22Rv1 (cell line): ENCODE results near the gene GPR155.

Source experiments
- ZFX ChIP-seq: fragments of 450-650 bp; IDR thresholded peaks from 2 replicates; pipeline ENCODE4 v1.6.1; 2017; ENCODE audit warnings: antibody characterized with exemption, borderline replicate concordance
- TF ChIP-seq, protein P1 (sequence below): fragments of 450-650 bp; IDR thresholded peaks from 2 replicates; pipeline ENCODE4 v1.5.1; 2017; ENCODE audit warnings: mild to moderate bottlenecking

GRCh38 chr2:174438146-174438886, 48.5 kb downstream of the GPR155 start:
- TF ChIP-seq, protein P1, sequence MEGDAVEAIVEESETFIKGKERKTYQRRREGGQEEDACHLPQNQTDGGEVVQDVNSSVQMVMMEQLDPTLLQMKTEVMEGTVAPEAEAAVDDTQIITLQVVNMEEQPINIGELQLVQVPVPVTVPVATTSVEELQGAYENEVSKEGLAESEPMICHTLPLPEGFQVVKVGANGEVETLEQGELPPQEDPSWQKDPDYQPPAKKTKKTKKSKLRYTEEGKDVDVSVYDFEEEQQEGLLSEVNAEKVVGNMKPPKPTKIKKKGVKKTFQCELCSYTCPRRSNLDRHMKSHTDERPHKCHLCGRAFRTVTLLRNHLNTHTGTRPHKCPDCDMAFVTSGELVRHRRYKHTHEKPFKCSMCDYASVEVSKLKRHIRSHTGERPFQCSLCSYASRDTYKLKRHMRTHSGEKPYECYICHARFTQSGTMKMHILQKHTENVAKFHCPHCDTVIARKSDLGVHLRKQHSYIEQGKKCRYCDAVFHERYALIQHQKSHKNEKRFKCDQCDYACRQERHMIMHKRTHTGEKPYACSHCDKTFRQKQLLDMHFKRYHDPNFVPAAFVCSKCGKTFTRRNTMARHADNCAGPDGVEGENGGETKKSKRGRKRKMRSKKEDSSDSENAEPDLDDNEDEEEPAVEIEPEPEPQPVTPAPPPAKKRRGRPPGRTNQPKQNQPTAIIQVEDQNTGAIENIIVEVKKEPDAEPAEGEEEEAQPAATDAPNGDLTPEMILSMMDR = no peak
- no peak for TF ChIP-seq ZFX
